Loucy (cell line): ENCODE data around the gene DAP.

Source experiments
- H2AFZ ChIP-seq: fragments of 200-600 bp; sonication (generic); 2 replicates; pipeline ENCODE4 v1.6.0; 2016; ENCODE audit warnings: antibody characterized with exemption, mild to moderate bottlenecking, low read length, moderate library complexity
- H3F3A ChIP-seq: fragments of 200-600 bp; 2 replicates; pipeline ENCODE4 v1.6.0; 2016; ENCODE audit warnings: antibody characterized with exemption, low read depth, mild to moderate bottlenecking
- H3K27me3 ChIP-seq: fragments of 200-600 bp; sonication (generic); 2 replicates; pipeline ENCODE4 v1.6.1; 2014; ENCODE audit warnings: low read length, mild to moderate bottlenecking; ENCODE audit not compliant: insufficient read depth, poor library complexity, severe bottlenecking
- H3K36me3 ChIP-seq: fragments of 200-600 bp; sonication (generic); 2 replicates; pipeline ENCODE4 v1.6.1; 2016; ENCODE audit warnings: low read length; ENCODE audit not compliant: insufficient read depth
- H3K4me1 ChIP-seq: fragments of 200-600 bp; sonication (generic); 2 replicates; pipeline ENCODE4 v1.5.1; 2014; ENCODE audit warnings: low read length, mild to moderate bottlenecking; ENCODE audit not compliant: insufficient read depth, poor library complexity, severe bottlenecking
- H3K4me2 ChIP-seq: fragments of 200-600 bp; sonication (generic); 2 replicates; pipeline ENCODE4 v1.6.0; 2014; ENCODE audit warnings: antibody characterized with exemption, low read length, low read depth, mild to moderate bottlenecking; ENCODE audit not compliant: poor library complexity, severe bottlenecking
- H3K4me3 ChIP-seq: fragments of 200-600 bp; sonication (generic); 2 replicates; pipeline ENCODE4 v1.5.1; 2014; ENCODE audit warnings: low read length, mild to moderate bottlenecking, mixed read lengths; ENCODE audit not compliant: poor library complexity, severe bottlenecking
- H3K79me2 ChIP-seq: fragments of 200-600 bp; sonication (generic); 2 replicates; pipeline ENCODE4 v1.6.1; 2014; ENCODE audit warnings: low read length; ENCODE audit not compliant: insufficient read depth
- H3K9ac ChIP-seq: fragments of 200-600 bp; sonication (generic); 2 replicates; pipeline ENCODE4 v1.6.0; 2014; ENCODE audit warnings: mild to moderate bottlenecking, low read depth, low read length, moderate library complexity; ENCODE audit not compliant: poor library complexity, severe bottlenecking
- H3K9me2 ChIP-seq: fragments of 200-600 bp; sonication (generic); replicated peaks from 2 replicates; pipeline ENCODE4 v1.6.1; 2016; ENCODE audit warnings: low read depth, low read length, mixed read lengths
- H3K9me3 ChIP-seq: fragments of 200-600 bp; sonication (generic); 2 replicates; pipeline ENCODE4 v1.6.1; 2014; ENCODE audit warnings: mild to moderate bottlenecking, antibody characterized with exemption, low read length, low read depth; ENCODE audit not compliant: insufficient read depth
- H4K20me1 ChIP-seq: fragments of 200-600 bp; sonication (generic); 2 replicates; pipeline ENCODE4 v1.6.0; 2014; ENCODE audit warnings: antibody characterized with exemption, low read length, mild to moderate bottlenecking; ENCODE audit not compliant: insufficient read depth, poor library complexity, severe bottlenecking
- EZH2phosphoT487 ChIP-seq: fragments of 200-600 bp; IDR thresholded peaks from 2 replicates; pipeline ENCODE4 v1.6.1; 2018; ENCODE audit warnings: antibody characterized with exemption, mild to moderate bottlenecking, moderate library complexity, borderline replicate concordance
- TF ChIP-seq, protein P1 (sequence below): fragments of 200-600 bp; sonication (generic); conservative IDR thresholded peaks from 2 replicates; pipeline ENCODE4 v1.5.1; 2014; ENCODE audit warnings: mild to moderate bottlenecking, antibody characterized with exemption, low read length

The DAP gene

DNA sequence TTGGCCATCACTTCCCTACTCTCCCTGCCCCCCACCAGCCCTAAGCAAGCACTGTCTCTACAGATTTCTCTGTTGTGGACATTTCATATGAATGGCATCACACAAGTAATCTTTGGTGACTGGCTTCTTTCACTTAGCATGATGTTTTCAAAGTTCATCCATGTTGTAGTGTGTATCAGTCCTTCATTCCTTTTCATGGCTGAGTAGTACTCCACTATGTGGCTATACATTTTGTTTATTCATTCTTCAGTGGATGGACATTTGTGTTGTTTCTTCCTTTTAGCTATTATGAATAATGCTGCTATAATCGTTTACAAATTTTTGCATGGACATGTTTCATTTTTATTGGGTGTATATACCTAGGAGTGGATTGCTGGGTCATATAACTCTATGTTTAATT is 84.1 kb downstream of the DAP start:
- TF ChIP-seq, protein P1, sequence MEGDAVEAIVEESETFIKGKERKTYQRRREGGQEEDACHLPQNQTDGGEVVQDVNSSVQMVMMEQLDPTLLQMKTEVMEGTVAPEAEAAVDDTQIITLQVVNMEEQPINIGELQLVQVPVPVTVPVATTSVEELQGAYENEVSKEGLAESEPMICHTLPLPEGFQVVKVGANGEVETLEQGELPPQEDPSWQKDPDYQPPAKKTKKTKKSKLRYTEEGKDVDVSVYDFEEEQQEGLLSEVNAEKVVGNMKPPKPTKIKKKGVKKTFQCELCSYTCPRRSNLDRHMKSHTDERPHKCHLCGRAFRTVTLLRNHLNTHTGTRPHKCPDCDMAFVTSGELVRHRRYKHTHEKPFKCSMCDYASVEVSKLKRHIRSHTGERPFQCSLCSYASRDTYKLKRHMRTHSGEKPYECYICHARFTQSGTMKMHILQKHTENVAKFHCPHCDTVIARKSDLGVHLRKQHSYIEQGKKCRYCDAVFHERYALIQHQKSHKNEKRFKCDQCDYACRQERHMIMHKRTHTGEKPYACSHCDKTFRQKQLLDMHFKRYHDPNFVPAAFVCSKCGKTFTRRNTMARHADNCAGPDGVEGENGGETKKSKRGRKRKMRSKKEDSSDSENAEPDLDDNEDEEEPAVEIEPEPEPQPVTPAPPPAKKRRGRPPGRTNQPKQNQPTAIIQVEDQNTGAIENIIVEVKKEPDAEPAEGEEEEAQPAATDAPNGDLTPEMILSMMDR = no peak
- TF ChIP-seq EZH2phosphoT487 = no peak
- H3K9me3 ChIP-seq = no peaks in the 10 kb centered on the region
- H4K20me1 ChIP-seq = no peaks in the 10 kb centered on the region
- H3K36me3 ChIP-seq = peaks cover 44% of the 10 kb centered on the region; the same call in 1 of the 2 replicates
- H3K4me2 ChIP-seq = no peak overlapping the region
- no peak overlapping the region for H3K9ac ChIP-seq
- no peaks in the 10 kb centered on the region for H3K9me2 ChIP-seq
- no peaks in the 10 kb centered on the region for H3K27me3 ChIP-seq
- no peaks in the 10 kb centered on the region for H3K4me1 ChIP-seq
- H3K4me3 ChIP-seq = no peak overlapping the region
- H3F3A ChIP-seq = no peaks in the 10 kb centered on the region
- no peaks in the 10 kb centered on the region for H3K79me2 ChIP-seq
- no peak overlapping the region for H2AFZ ChIP-seq

DNA sequence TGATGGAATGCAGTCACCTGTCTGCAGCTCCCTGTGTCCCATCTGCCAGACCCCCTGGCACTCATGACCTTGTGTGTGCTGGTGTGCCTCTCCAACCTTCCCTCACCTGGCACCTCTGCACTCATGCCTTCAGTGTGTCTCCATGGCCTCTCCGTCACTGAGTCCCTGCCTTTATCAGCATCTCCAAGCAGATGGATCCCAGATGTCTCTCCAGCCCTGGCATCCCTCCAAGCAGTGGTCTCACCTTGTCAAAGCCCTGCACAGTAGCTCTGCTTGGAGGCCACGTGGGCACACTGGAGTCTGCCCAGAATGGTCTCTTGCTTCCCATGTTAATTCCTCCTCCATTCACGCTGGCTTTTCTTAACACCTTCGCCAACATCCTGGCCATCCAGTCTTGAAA is 84.8 kb downstream of the DAP start:
- no peak overlapping the region for H3K9ac ChIP-seq
- no peak overlapping the region for H3K4me3 ChIP-seq
- peaks cover 39% of the 10 kb centered on the region; the same call in 1 of the 2 replicates for H3K36me3 ChIP-seq
- H3F3A ChIP-seq = no peaks in the 10 kb centered on the region
- H2AFZ ChIP-seq = no peak overlapping the region
- H3K9me2 ChIP-seq = no peaks in the 10 kb centered on the region
- no peak for TF ChIP-seq EZH2phosphoT487
- TF ChIP-seq, protein P1 = no peak
- no peaks in the 10 kb centered on the region for H3K4me1 ChIP-seq
- H3K9me3 ChIP-seq = no peaks in the 10 kb centered on the region
- no peak overlapping the region for H3K4me2 ChIP-seq
- no peaks in the 10 kb centered on the region for H4K20me1 ChIP-seq
- H3K27me3 ChIP-seq = no peaks in the 10 kb centered on the region
- H3K79me2 ChIP-seq = no peaks in the 10 kb centered on the region

GRCh38 chr5:10675177-10675700 is 85.8 kb downstream of the DAP start:
- no peak for TF ChIP-seq EZH2phosphoT487
- TF ChIP-seq, protein P1 = no peak
- Histone ChIP-seq H3K4me1 (no peaks in the 10 kb centered on the region), H4K20me1 (no peaks in the 10 kb centered on the region), H3K9me3 (no peaks in the 10 kb centered on the region), H3K27me3 (no peaks in the 10 kb centered on the region), H3K4me3 (no peak overlapping the region), H3K9me2 (no peaks in the 10 kb centered on the region), H3K4me2 (no peak overlapping the region), H3F3A (no peaks in the 10 kb centered on the region), H3K9ac (no peak overlapping the region), H3K79me2 (no peaks in the 10 kb centered on the region), H3K36me3 (peaks cover 29% of the 10 kb centered on the region; the same call in 1 of the 2 replicates), H2AFZ (no peak overlapping the region)
